Measurements from ENCODE around the gene IRF5.
"Not testable (repeated sequence)": the region's sequence is repeated elsewhere in the genome, so short reads cannot be mapped to it uniquely, and the experiment has no call there.

The IRF5 gene

GRCh38 chr7:128906001-128906765 lies 31.5 kb upstream of the IRF5 start:
- no peak for DNase-seq

GRCh38 chr7:128906766-128907559 lies 30.8 kb upstream of the IRF5 start:
- DNase-seq: no peak

GRCh38 chr7:128908750-128909624 lies 28.7 kb upstream of the IRF5 start:
- DNase-seq: no peak

- no peak for DNase-seq
Observed at GRCh38 chr7:128909625-128910568, 27.8 kb upstream of the IRF5 start.

- no peak for DNase-seq
Observed at GRCh38 chr7:128910569-128910945, 27.2 kb upstream of the IRF5 start, which contains the start of gene KCP. Gene KCP (minus strand): TSS chr7:128910709. CDS start chr7:128910676, 33 bp downstream.

- no peak for DNase-seq
Observed at GRCh38 chr7:128911423-128912031, 26.2 kb upstream of the IRF5 start.

- no peak for DNase-seq
Observed at GRCh38 chr7:128912281-128912680, 25.4 kb upstream of the IRF5 start.

- DNase-seq: not testable (repeated sequence)
Observed at GRCh38 chr7:128912709-128913495, 24.8 kb upstream of the IRF5 start.

- no peak for DNase-seq
Observed at GRCh38 chr7:128913870-128914565, 23.7 kb upstream of the IRF5 start.

GRCh38 chr7:128914566-128915151 lies 23.1 kb upstream of the IRF5 start:
- no peak for DNase-seq

- no peak for DNase-seq
Observed at GRCh38 chr7:128915271-128915819, 22.4 kb upstream of the IRF5 start.

GRCh38 chr7:128915841-128916642 lies 21.7 kb upstream of the IRF5 start:
- no peak for DNase-seq

GRCh38 chr7:128916643-128916915 lies 21.1 kb upstream of the IRF5 start:
- DNase-seq: no peak

- DNase-seq: no peak
Observed at GRCh38 chr7:128917122-128917521, 20.6 kb upstream of the IRF5 start.

- DNase-seq: no peak
Observed at GRCh38 chr7:128918016-128918665, 19.6 kb upstream of the IRF5 start.

GRCh38 chr7:128919241-128919640 lies 18.5 kb upstream of the IRF5 start:
- DNase-seq: no peak

GRCh38 chr7:128919881-128920799 lies 17.6 kb upstream of the IRF5 start:
- no peak for DNase-seq
